DMS114 treated with DMSO at 0.1 percent for 48 hours (cell line): Measurements from ENCODE around the gene TMEM161A.
"Not testable (repeated sequence)": the region's sequence is repeated elsewhere in the genome, so short reads cannot be mapped to it uniquely, and the experiment has no call there.

Experiments used
- DNase-seq: peaks from one replicate; lab custom pipeline; 2025; ENCODE audit not compliant: unreplicated experiment; lab: John Stamatoyannopoulos, UW

TMEM161A gene

DNA sequence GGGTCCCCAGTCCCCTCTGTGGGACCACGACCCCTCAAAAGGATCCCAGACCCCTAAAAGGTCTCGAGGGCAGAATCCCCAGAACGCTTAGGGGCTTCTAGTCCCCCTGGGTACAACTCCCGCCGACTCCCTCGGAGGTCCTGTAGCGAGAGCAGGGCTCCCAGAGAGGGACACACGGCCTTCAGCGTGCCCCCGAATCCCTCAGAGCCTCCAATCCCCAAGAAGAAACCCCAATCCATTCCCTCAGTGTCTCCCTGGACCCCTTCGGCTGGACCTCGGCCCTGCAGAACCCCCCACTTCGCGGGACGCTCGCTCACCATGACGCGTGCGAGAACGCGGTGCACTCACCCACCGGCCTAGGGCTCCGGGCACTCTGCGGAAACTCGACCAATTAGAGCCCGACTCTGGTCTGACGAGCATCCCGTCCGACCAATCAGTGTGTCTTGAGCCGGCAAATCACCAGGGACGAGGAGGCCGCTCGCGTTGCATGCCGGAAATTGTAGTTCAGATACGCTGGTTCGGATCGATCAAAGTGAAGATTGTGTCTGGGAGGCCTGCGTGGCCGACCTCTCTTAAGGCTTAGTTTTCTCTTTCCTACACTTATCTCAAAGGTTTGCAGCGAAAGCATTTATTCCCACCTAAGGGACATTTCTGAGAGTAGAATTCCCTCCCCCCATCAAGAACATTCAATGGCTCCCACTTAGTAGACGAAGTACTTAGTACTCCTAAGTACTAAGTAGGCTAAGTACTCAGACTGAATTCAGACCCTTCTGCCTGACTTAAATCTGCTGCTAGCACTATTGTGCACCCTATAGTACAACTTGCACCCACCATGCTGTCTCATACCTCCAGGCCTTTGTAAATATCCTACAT, at the start of gene TMEM161A:
TMEM161A (minus strand) TSS at position 370 of the 873 bp plus-strand sequence; CDS start at position 320, 50 bp downstream.
- DNase-seq, result peak; percentile 98

DNA sequence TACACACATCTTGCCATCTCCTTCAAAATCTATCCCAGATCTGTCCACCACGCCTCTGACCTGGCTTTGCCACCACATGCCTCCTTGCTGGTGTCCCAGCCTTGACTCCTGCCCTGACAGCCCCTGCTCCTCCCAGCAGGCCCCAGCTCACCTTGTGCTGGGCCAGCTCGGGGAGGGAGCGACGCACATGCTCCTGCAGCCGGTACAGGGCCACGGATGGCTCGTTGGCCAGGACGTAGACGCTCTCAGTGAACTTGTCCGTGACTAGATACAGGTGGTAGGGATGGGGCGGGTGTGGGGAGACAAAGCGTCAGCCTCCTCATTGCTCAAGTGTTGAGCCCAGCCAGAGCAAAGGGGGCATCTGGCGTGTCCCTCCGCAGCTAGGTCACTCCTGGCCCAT, 48.5 kb upstream of the TMEM161A start:
- no peak for DNase-seq

DNA sequence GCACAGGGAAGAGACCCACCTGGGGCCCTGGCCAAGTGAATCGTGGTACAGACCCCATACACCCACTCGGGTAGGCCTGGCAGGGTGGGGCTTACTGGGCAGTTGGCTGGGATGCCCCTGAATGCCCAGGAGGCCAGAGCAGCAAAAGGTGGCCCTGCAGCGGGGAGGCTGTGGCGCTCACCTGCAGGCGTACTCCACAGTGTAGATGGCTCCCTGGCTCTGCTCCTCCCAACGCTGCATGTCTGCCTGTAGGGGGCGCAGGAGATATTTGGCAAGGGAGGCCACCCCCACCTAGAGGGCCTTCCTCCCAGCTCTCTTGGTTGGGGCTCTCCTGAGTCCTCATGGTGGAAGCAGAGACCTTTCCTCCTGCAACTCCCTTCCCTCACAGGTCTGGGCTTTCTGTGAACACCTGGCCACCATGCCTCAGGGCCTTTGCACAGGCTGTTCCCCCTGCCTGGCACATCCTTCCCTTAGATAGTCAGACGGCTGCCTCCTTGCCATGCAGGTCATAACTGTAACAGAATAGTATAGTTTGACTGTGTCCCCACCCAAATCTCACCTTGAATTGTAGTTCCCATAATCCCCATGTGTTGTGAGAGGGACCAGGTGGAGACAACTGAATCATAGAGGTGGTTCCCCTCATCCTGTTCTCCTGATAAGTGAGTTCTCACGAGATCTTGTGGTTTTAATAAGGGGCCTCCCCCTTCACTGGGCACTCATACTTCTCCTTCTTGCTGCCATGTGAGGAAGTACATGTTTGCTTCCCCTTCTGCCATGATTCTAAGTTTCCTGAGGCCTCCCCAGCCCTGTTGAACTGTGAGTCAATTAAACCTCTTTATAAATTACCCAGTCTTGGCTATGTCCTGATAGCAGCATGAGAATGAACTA, 47.8 kb upstream of the TMEM161A start:
- DNase-seq, result no peak

DNA sequence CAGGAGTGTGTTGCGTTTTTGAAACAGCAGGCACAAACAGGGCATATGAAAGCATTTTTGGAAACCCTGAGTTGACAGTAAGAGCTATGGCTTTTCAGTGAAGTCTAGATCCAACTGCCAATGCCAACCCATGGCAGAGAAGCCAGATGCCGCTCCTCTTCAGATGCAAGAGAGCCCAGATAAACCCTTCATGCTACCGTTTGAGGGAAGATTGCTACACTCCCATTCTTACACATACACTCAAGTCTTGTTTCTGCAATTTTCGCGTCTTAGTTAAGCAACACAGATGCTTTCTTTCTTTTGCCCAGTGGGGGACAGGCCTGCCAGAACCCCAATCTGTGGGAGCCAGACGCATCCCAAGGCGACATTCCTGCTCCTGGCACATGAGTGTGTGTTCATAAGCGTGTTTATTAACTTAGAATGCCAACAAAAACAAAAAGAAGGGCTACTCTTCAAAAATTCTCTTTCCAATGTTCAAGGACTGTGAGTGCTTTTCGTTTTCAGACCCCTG, 43.3 kb upstream of the TMEM161A start:
- DNase-seq, result no peak

DNA sequence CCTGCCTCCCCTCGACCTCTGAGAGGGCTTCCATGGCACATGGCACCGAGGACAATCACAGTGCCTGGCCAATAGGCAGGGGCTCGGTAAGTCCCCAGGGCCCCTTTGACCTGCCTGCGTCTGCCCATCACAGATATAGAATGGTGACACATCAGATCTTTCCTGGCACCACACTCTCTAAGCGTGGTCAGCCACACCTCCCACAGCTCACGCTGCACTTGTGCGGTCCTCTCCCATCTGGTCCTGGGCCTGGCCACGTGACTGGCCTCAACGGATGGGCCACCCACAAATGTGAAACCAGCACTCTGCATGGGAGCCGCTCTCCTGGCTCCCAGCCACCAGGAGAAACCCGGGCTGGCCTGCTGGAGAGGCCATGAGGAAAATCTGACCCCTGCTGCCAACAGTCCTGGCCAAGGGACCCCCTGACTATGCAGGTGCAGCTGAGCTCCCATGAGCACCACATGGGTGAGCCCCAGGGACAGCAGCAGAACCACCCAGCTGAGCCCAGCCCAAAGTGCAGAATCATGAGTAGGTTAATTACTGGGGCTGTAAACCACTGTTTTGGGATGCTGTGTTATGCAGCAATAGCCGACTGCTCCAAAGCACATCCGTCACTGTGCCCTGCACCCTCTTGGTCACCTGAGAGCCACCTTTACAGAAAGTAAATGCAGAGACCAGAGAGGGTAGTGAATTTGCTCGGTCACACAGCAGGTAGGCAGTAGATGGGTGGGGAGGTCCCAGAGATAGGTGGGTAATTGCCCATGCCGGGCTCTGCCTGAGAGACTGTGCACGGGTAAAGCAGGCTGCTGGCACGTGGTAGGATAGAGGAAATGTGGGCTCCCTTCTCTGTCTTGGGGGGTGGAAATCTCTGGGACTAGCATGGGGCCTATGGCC, 41.5 kb upstream of the TMEM161A start:
- no peak for DNase-seq

DNA sequence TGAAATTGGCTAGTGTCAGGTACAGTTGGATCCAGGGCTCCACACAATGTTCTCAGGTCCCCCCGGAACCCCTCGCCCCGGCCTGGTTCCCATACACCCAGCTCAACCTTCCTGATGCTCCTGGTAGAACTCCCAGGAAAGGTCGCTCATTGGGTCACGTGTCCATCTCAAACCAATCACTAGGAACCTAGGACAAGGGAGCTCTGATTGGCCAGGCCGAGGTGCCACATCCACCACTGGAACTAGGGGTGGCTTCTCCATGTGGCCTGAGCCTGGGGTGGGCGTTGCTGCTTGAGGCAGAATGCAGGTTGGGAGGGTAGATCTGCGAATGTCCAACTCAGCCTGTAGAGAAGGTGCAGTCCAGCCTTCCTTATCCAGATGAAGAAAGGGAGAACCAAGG, 38.7 kb upstream of the TMEM161A start:
- no peak for DNase-seq

DNA sequence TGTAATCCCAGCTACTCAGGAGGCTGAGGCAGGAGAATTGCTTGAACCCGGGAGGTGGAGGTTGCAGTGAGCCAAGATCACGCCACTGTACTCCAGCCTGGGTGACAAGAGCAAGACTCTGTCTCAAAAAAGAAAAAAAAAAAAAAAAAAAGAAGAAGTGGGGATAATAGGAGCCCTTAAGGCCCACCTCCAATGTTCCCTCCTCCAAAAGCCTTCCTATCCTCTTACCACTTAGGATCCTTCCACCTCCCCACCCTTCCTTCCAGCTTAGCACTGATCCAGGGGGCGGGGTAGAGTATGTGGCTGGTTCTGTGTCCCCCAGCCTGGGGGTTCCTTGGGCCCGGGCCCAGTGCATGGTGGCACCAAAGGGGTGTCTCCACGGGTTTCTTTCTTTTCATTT, 35.0 kb upstream of the TMEM161A start:
- not testable (repeated sequence) for DNase-seq

DNA sequence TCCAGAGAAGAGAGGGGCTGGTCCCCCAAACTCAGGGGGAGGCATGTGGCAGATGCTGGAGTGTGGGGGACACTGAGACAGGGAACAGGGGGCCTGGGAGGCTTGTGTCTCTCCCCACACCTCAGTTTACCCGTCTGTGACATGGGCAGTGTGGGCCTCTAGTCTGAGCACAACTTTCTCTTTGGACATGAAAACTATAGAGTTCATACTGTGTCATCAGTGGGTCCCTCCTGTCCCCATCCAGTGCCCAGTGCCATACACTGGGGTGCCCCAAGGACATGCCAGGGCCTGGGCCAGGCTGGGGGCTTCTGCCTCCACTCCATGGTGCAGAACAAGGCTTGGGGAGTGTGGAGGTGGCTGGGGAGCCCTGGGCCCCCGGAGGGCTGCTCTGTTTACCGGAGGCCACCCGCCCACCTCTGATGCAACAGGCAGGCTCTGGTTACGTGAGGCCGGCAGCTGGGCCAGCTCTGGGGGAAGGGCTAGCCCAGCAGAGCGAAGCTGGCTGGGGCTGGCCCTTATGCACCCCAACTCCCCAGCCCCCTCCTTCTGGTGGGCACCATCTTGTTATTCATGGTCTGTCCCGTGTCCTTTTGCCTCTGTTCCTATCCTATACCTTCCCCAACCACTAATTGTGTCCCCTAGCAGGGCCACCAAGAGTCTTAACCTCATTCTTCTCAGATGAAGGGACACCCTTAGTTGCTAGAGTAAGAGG, 33.7 kb upstream of the TMEM161A start:
- DNase-seq, result no peak

DNA sequence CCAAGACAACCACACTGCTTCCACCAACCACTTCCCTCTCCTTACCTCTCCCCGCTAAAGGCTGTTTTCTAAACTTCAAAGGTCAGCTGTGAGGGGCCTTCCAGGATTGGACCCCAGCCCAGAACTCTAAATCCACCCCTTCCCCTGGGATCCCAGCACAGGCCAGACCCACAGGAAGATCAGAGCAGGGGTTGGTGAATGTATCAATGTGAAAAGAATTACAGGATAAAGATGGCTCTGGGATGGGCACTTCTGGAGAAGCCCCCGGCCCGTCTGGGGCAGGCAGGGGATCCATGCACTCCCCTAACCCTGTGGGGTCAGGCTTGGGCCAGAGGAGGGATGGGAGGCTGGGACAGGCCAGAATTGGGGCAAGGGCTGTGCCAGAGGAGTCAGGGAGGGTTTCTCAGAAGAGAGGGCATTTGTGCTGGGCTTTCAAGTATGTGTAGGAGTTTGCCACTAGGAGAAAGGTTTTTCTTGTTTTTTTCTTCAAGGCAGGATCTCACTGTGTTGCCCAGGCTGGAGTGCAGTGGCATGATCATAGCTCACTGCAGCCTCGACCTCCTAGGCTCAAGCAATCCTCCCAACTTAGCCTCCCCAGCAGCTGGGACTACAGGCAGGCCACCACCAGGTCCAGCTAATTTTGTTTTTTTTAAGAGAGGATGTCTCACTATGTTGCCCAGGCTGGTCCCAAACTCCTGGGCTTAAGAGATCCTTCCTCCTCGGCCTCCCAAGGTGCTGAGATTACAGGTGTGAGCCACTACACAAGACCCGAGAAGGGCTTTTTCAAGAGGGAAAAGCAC, 32.8 kb upstream of the TMEM161A start:
- no peak for DNase-seq

DNA sequence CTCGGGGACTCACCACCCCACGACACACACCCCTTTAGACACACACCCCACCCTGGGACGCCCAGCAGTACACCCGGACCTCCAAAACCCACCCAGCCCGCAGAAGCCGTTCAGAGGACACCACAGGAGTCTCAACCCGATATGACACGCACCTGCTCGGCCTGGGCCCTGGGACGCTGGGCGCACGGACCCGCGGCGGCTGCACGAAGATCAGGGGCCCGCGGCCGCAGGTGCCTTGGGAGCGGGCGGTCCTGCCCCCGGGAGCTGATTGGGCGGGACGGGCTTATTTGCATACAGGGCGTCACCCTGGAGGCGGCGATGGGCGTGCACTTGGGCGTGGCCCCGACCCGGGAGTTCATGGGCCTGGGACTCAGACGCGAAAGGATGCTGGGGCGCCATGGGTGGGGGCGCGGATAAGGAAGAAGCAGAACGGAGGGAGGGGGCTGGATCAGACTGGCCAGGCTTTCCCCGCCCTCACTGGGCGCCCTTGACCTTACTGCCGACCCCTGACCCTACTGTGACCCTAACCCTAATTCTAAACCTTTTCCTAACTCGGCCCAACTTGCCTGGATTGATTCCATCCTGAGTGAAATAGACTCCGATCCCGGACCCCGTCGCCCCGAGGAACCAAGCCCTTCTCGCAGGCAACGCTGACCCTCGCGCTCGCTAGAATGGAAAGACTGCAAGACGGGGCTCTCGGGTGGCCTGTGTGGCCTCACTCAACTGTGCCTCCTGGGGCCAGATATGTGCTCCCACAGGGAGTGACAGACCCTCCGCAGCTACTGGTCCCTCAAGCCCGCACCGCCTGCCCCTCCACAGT, 32.0 kb upstream of the TMEM161A start, which contains the start of gene MEF2B:
MEF2B (minus strand) TSS at position 211 of the 820 bp plus-strand sequence. CDS start 19,528 bp downstream, outside the sequence.
- DNase-seq, result no peak

DNA sequence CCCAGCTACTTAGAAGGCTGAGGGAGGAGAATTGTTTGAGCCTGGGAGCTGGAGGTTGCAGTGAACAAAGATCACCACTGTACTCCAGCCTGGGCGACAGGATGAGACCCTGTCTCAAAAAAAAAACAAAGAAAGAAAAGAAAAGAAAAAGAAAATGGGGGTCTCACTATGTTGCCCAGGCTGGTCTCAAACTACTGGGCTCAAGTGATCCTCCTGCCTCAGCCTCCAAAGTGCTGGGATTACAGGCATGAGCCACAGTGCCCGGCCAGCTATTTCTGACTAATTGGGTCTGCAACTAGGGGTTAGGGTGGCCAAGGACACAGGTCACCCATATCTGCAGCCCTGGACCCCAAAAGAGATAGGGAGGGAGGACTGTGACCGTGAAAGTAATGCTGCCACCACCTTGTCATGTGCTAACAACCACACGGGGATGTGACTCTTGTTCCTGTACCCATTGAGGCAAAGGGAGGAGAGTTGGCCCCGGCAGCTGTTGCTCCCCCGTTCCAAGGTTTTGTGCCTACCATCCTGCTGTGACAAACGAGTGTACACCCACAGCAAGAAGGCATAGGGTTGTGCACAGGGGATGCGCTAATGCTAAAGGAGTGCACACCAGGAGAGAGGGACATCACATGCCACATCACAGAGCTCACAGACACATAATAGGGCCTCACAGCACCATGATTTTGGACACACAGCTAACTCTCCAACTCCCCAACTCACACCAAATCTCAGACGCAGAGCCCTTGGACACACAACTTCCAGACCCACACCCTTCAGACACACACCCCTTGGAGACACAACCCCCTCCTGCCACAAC, 31.2 kb upstream of the TMEM161A start:
- no peak for DNase-seq

DNA sequence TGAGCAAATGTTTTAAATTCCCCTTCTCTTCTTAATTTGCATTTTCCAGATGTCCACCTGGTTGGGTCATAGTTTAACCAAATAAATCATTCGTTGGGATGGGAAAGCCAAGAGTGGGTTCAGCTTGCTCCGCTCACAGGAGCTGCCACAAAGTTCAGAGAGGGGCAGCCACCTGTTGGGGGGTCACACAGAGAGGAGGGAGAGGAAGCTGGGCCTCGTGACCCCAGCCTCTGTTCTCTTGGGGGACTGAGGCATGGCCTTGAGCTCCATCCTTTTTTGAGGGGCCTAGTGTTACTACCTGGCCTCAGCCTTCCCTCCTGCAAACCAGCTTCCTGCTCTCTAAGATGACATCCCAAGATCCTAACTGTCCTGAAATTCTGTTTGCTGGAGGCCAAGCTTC, 29.3 kb upstream of the TMEM161A start:
- no peak for DNase-seq

DNA sequence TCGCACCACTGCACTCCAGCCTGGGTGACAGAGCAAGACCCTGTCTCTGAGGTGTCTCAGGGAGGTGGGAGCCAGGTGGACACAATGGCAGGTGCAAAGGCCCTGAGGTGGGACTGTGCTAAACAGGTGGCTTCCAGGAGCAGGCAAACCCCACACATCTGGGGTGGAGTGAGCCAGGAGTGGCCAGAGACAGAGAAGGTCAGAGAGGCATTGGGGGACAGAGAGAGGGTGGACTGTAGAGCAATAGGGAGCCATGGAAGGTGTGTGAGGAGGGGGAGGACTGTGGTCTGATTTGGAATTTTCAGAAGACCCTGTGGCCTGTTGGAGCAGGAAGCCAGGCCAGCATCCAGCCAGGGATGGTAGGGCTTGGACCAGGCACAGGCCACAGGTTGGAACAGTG, 27.1 kb upstream of the TMEM161A start:
- no peak for DNase-seq

DNA sequence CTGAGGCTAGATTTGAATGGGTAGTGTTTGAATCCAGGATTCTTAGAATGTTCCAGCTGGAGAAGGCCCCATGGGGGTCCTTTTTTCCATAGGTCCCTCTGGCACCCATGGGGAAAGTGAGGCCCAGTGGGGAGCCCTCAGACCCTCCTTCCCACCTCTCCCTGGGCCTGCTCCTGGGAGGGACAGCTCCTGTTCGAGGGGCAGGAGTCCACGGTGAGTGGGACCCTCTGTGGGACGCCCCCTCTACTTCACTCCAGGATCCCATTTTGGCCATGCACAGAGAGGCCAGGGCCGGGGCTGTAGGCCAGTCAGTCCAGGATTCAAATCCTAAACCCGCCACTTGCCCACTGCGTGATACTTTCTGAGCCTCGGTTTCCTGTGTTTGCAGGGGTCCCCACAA, 24.2 kb upstream of the TMEM161A start:
- no peak for DNase-seq

DNA sequence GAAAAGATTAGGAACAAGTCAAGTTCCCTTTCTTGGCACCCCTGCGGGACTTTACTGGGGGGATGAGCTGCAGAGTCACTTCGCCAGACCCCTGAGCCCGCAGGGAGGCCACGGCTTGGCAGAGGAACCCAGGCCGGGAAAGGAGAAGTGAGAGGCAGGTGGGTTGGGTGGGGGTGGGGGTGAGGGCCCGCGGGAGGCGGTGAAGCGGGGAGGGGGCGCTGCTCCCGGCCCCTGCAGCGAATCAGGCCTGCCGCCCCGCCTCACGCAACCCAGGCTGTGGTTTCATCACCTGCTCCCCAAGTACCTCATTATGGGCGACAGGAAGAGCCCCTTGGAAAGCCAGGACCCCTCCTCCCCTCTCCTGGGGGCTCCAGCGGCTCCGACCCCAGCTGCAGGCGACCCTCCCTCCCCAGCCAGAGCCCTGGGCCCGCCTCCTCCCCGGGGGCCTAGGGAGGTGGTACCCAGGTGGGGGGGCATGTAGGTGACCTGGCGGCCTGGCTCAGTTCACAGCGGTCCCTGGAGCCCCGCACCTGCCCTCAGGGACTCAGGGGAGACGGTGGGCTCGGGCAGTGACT, 22.3 kb upstream of the TMEM161A start:
- DNase-seq, result no peak

DNA sequence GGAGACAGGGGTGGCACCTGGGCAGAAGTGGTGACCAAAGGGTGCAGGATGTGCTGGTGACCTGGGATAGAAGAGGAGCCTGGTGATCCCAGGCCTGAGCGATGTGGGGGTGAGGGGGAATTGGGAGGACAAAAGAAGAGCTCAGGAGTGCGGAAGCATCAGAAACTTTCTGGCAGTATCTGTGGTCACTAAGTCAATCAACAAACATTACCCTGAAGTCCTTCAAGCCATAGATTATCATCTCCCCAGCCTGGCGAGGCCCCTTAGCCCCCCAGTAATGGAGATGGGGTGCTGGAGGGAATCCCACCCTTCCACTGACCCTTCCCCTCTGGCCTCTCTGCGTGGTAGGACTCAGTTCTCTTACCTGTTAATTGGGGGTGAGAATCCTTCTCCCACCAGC, 21.3 kb upstream of the TMEM161A start:
- no peak for DNase-seq

DNA sequence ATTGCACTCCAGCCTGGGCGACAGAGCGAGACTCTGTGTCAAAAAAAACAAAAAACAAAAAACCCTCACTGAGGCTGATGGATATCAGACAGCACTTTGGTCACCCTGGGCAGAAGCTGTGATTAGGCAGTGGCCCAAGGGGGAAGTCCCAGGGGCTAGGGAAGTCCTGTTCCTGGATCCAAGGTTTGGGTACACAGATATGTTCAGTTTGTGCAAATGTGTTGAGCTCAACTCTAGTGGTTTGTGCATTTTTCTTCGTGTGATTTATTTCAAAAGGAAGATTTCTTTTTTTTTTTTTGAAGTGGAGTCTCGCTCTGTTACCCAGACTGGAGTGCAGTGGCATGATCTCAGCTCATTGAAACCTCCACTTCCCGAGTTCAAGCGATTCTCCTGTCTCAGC, 19.5 kb upstream of the TMEM161A start:
- no peak for DNase-seq
